DND-41 (cell line): Measurements from ENCODE around the gene ATP13A3.
A peak's percentile ranks its signal among the peaks of the same experiment; 100 is the strongest.

ENCODE experiments used
- ATAC-seq: fragments of 200-7000 bp; cut with Tn5 transposase; 3 replicates; pipeline ENCODE4 v1.9.1; 2021; ENCODE audit warnings: low read depth; ENCODE audit not compliant: insufficient read depth
- DNase-seq: peaks from one replicate; pipeline ENCODE4 v3.0.0-alpha.2; 2020
- H2AFZ ChIP-seq: 2 replicates; pipeline ENCODE4 v1.6.0; 2012; ENCODE audit warnings: low read depth, low read length
- H3K27ac ChIP-seq: 2 replicates; pipeline ENCODE4 v1.5.1; 2012; ENCODE audit warnings: low read length, inconsistent platforms
- H3K27me3 ChIP-seq: fragments of 200-600 bp; sonication (generic); 2 replicates; pipeline ENCODE4 v1.6.0; 2012; ENCODE audit warnings: low read length, mild to moderate bottlenecking, inconsistent platforms; ENCODE audit not compliant: insufficient read depth, poor library complexity
- H3K36me3 ChIP-seq: 2 replicates; pipeline ENCODE4 v1.5.1; 2012; ENCODE audit warnings: low read length, inconsistent platforms; ENCODE audit not compliant: insufficient read depth
- H3K4me1 ChIP-seq: 2 replicates; pipeline ENCODE4 v1.5.1; 2012; ENCODE audit warnings: mild to moderate bottlenecking, low read length; ENCODE audit not compliant: insufficient read depth
- H3K4me2 ChIP-seq: 2 replicates; pipeline ENCODE4 v1.6.0; 2012; ENCODE audit warnings: mild to moderate bottlenecking, moderate library complexity, low read length, inconsistent platforms; ENCODE audit not compliant: insufficient read depth
- H3K4me3 ChIP-seq, 2 experiments: fragments of 200-600 bp in 1 of 2; shearing (Covaris generic) in 1 of 2; 2 replicates each; pipeline ENCODE4 v1.5.1; 2012 to 2016; ENCODE audit warnings: inconsistent platforms in 2 of 2, low read length in 2 of 2, mild to moderate bottlenecking in 2 of 2, low read depth in 1 of 2, moderate library complexity in 1 of 2
- H3K79me2 ChIP-seq: 2 replicates; pipeline ENCODE4 v1.6.0; 2012; ENCODE audit warnings: low read length, inconsistent platforms; ENCODE audit not compliant: insufficient read depth
- H3K9ac ChIP-seq: 2 replicates; pipeline ENCODE4 v1.6.0; 2012; ENCODE audit warnings: low read depth, mild to moderate bottlenecking, inconsistent platforms, low read length, moderate library complexity
- H3K9me3 ChIP-seq: 2 replicates; pipeline ENCODE4 v1.5.1; 2012; ENCODE audit warnings: low read length, moderate library complexity, mild to moderate bottlenecking, inconsistent platforms; ENCODE audit not compliant: insufficient read depth, severe bottlenecking
- H4K20me1 ChIP-seq: 2 replicates; pipeline ENCODE4 v1.6.0; 2012; ENCODE audit warnings: low read length; ENCODE audit not compliant: insufficient read depth
- CTCF ChIP-seq: IDR thresholded peaks from 2 replicates; pipeline ENCODE4 v1.5.1; 2012; ENCODE audit warnings: borderline replicate concordance, low read length, moderate library complexity, mild to moderate bottlenecking; ENCODE audit not compliant: poor library complexity, severe bottlenecking; ENCODE audit errors: extremely low read depth
- EZH2 ChIP-seq: IDR thresholded peaks from 3 replicates; pipeline ENCODE4 v1.6.1; 2012; ENCODE audit warnings: borderline replicate concordance, low read depth, mild to moderate bottlenecking, moderate library complexity, low read length, inconsistent platforms; ENCODE audit not compliant: severe bottlenecking

The ATP13A3 gene

GRCh38 chr3:194404365-194405140 is 82.2 kb downstream of the ATP13A3 start:
- Histone ChIP-seq H4K20me1 (no peaks in the 10 kb centered on the region), H3K79me2 (no peaks in the 10 kb centered on the region), H3K9me3 (peaks cover 3% of the 10 kb centered on the region), H3K4me1 (peaks cover 8% of the 10 kb centered on the region), H3K9ac (no peak overlapping the region), H3K27ac (no peak overlapping the region), H3K4me3 (no peak overlapping the region), H3K36me3 (peaks cover 30% of the 10 kb centered on the region), H3K27me3 (no peaks in the 10 kb centered on the region), H3K4me2 (no peak overlapping the region), H2AFZ (no peak overlapping the region)
- DNase-seq (peak; percentile 56), ATAC-seq (peak; percentile 50; the same call in 1 of the 3 replicates)
- TF ChIP-seq EZH2 (no peak), CTCF (peak; percentile 76)

GRCh38 chr3:194401868-194402329 is 84.9 kb downstream of the ATP13A3 start:
- H3K36me3 ChIP-seq = peaks cover 22% of the 10 kb centered on the region; the same call in 1 of the 2 replicates
- H3K4me2 ChIP-seq = no peak overlapping the region
- no peak overlapping the region for H3K9ac ChIP-seq
- no peak overlapping the region for H2AFZ ChIP-seq
- peaks cover 33% of the 10 kb centered on the region for H3K4me1 ChIP-seq
- no peaks in the 10 kb centered on the region for H3K79me2 ChIP-seq
- no peak for ATAC-seq
- no peak overlapping the region for H3K4me3 ChIP-seq
- H3K9me3 ChIP-seq = peaks cover 3% of the 10 kb centered on the region
- no peaks in the 10 kb centered on the region for H4K20me1 ChIP-seq
- H3K27ac ChIP-seq = no peak overlapping the region
- H3K27me3 ChIP-seq = peaks cover 5% of the 10 kb centered on the region
- DNase-seq = no peak
- TF ChIP-seq CTCF (no peak), EZH2 (no peak)

GRCh38 chr3:194401346-194401745 is 85.5 kb downstream of the ATP13A3 start:
- Histone ChIP-seq H3K4me3 (no peak overlapping the region), H3K27ac (no peak overlapping the region), H3K9ac (no peak overlapping the region), H2AFZ (no peak overlapping the region), H3K36me3 (peaks cover 22% of the 10 kb centered on the region; the same call in 1 of the 2 replicates), H3K9me3 (peaks cover 3% of the 10 kb centered on the region), H3K79me2 (no peaks in the 10 kb centered on the region), H4K20me1 (no peaks in the 10 kb centered on the region), H3K4me2 (no peak overlapping the region), H3K4me1 (peaks cover 38% of the 10 kb centered on the region), H3K27me3 (peaks cover 5% of the 10 kb centered on the region)
- ATAC-seq (no peak), DNase-seq (no peak)
- no peak for TF ChIP-seq CTCF
- no peak for TF ChIP-seq EZH2
